Measurements from ENCODE around the gene RBM38.

DNA sequence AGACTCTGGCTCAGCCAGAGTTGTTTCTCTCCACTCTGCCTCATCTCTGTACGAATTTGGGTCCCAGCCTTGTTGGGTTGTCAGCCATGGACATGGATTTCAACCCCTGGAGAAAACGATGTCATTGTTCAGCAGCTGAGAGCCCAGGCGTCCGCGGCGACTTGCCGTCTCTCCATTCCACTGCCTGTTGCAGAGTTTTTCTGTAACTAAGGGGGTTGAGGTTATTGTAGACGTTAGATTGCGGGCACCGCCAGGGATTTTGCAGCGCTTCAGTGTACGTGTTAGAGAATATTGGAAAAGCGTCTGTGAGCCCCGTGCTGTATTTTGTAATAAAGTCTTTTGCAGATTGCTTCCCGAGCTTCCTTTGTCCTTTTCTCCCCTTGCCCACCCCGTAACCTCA lies 13.1 kb upstream of the RBM38 start:
- TF ChIP-seq, protein P1, sequence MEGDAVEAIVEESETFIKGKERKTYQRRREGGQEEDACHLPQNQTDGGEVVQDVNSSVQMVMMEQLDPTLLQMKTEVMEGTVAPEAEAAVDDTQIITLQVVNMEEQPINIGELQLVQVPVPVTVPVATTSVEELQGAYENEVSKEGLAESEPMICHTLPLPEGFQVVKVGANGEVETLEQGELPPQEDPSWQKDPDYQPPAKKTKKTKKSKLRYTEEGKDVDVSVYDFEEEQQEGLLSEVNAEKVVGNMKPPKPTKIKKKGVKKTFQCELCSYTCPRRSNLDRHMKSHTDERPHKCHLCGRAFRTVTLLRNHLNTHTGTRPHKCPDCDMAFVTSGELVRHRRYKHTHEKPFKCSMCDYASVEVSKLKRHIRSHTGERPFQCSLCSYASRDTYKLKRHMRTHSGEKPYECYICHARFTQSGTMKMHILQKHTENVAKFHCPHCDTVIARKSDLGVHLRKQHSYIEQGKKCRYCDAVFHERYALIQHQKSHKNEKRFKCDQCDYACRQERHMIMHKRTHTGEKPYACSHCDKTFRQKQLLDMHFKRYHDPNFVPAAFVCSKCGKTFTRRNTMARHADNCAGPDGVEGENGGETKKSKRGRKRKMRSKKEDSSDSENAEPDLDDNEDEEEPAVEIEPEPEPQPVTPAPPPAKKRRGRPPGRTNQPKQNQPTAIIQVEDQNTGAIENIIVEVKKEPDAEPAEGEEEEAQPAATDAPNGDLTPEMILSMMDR (IDR thresholded peaks at IDR 0.05), result no peak
- TF ChIP-seq ZFX (IDR thresholded peaks at IDR 0.05; ENCODE audit: borderline replicate concordance), result no peak

Data from 22Rv1 (cell line).